ENCODE data around the gene LDLRAD3. TPM values are rescaled to one million over a fixed set of nuclear protein-coding genes. Genes with fewer than 3 reads are reported as not detected.

LDLRAD3 gene
- polyA plus RNA-seq, 1 donor (not counting 4 experiments of a cell fraction or from before 2014, with no cell fraction given): 13.1 TPM

GRCh38 chr11:36015799-36016198, 71.9 kb downstream of the LDLRAD3 start:
- H3K36me3 ChIP-seq (ENCODE audit: control insufficient read depth in 2 of 2, extremely low read depth in 1 of 2, insufficient read depth in 2 of 2, low read length in 2 of 2): no peaks in the 10 kb centered on the region
- H3K27ac ChIP-seq (ENCODE audit: control insufficient read depth, insufficient read depth, low read length): no peak overlapping the region
- dilution Hi-C loops (cut with MboI; ENCODE audit: extremely low pct_ligation_motif_present, low sequenced_read_pairs): no loop called here
- no peak overlapping the region for H3K4me2 ChIP-seq (ENCODE audit: control insufficient read depth, extremely low read depth, insufficient read depth, low read depth, low read length)
- TF ChIP-seq, protein P1, sequence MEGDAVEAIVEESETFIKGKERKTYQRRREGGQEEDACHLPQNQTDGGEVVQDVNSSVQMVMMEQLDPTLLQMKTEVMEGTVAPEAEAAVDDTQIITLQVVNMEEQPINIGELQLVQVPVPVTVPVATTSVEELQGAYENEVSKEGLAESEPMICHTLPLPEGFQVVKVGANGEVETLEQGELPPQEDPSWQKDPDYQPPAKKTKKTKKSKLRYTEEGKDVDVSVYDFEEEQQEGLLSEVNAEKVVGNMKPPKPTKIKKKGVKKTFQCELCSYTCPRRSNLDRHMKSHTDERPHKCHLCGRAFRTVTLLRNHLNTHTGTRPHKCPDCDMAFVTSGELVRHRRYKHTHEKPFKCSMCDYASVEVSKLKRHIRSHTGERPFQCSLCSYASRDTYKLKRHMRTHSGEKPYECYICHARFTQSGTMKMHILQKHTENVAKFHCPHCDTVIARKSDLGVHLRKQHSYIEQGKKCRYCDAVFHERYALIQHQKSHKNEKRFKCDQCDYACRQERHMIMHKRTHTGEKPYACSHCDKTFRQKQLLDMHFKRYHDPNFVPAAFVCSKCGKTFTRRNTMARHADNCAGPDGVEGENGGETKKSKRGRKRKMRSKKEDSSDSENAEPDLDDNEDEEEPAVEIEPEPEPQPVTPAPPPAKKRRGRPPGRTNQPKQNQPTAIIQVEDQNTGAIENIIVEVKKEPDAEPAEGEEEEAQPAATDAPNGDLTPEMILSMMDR (optimal IDR thresholded peaks at IDR 0.05 in 1 of 3, IDR thresholded peaks at IDR 0.05 in 1 of 3, conservative IDR thresholded peaks at IDR 0.05 in 1 of 3; ENCODE audit: extremely low read depth in 1 of 3, insufficient read depth in 2 of 3, low read length in 3 of 3): no peak
- TF ChIP-seq EZH2 (IDR thresholded peaks at IDR 0.05; ENCODE audit: low read length): no peak
- DNase-seq (ENCODE audit: low read depth, low spot score): no peak
- H3K9ac ChIP-seq (ENCODE audit: control insufficient read depth, extremely low read depth, insufficient read depth, low read length): no peak overlapping the region
- peaks cover 15% of the 10 kb centered on the region for H3K79me2 ChIP-seq (ENCODE audit: control insufficient read depth, insufficient read depth, low read length)
- H3K9me1 ChIP-seq (ENCODE audit: control insufficient read depth, extremely low read depth, insufficient read depth, low read length): no peaks in the 10 kb centered on the region
- no peak overlapping the region for H2AFZ ChIP-seq (ENCODE audit: control insufficient read depth, low read length)
- H3K4me3 ChIP-seq (ENCODE audit: control insufficient read depth in 2 of 3, extremely low read depth in 1 of 3, insufficient read depth in 2 of 3, low read depth in 1 of 3, low read length in 3 of 3): no peak overlapping the region
- no peaks in the 10 kb centered on the region for H3K27me3 ChIP-seq (ENCODE audit: control insufficient read depth, extremely low read depth, insufficient read depth, low read length)
- FAIRE-seq: no peak
- H4K20me1 ChIP-seq (ENCODE audit: control insufficient read depth, extremely low read depth, insufficient read depth, low read length): no peaks in the 10 kb centered on the region
- H3K9me3 ChIP-seq (ENCODE audit: control insufficient read depth, low read depth, low read length): no peaks in the 10 kb centered on the region
- peaks cover 62% of the 10 kb centered on the region for H3K4me1 ChIP-seq (ENCODE audit: control insufficient read depth, extremely low read depth, insufficient read depth, low read length)

- Histone ChIP-seq H3K79me2 (ENCODE audit: control insufficient read depth, insufficient read depth, low read length) (peaks cover 18% of the 10 kb centered on the region), H3K9ac (ENCODE audit: control insufficient read depth, extremely low read depth, insufficient read depth, low read length) (no peak overlapping the region), H4K20me1 (ENCODE audit: control insufficient read depth, extremely low read depth, insufficient read depth, low read length) (no peaks in the 10 kb centered on the region), H2AFZ (ENCODE audit: control insufficient read depth, low read length) (no peak overlapping the region), H3K27me3 (ENCODE audit: control insufficient read depth, extremely low read depth, insufficient read depth, low read length) (no peaks in the 10 kb centered on the region), H3K4me2 (ENCODE audit: control insufficient read depth, extremely low read depth, insufficient read depth, low read depth, low read length) (no peak overlapping the region), H3K4me1 (ENCODE audit: control insufficient read depth, extremely low read depth, insufficient read depth, low read length) (peaks cover 60% of the 10 kb centered on the region), H3K27ac (ENCODE audit: control insufficient read depth, insufficient read depth, low read length) (no peak overlapping the region), H3K36me3 (ENCODE audit: control insufficient read depth in 2 of 2, extremely low read depth in 1 of 2, insufficient read depth in 2 of 2, low read length in 2 of 2) (no peaks in the 10 kb centered on the region), H3K9me3 (ENCODE audit: control insufficient read depth, low read depth, low read length) (no peaks in the 10 kb centered on the region), H3K9me1 (ENCODE audit: control insufficient read depth, extremely low read depth, insufficient read depth, low read length) (no peaks in the 10 kb centered on the region), H3K4me3 (ENCODE audit: control insufficient read depth in 2 of 3, extremely low read depth in 1 of 3, insufficient read depth in 2 of 3, low read depth in 1 of 3, low read length in 3 of 3) (no peak overlapping the region)
- no peak for TF ChIP-seq EZH2 (IDR thresholded peaks at IDR 0.05; ENCODE audit: low read length)
- TF ChIP-seq, protein P1 (optimal IDR thresholded peaks at IDR 0.05 in 1 of 3, IDR thresholded peaks at IDR 0.05 in 1 of 3, conservative IDR thresholded peaks at IDR 0.05 in 1 of 3; ENCODE audit: extremely low read depth in 1 of 3, insufficient read depth in 2 of 3, low read length in 3 of 3): no peak
- FAIRE-seq: no peak
- dilution Hi-C loops (cut with MboI; ENCODE audit: extremely low pct_ligation_motif_present, low sequenced_read_pairs): no loop called here
- no peak for DNase-seq (ENCODE audit: low read depth, low spot score)
Observed at GRCh38 chr11:36016263-36016662, 72.4 kb downstream of the LDLRAD3 start.

All from keratinocyte (primary cell).